Trophoblast cell (in vitro differentiated cells and primary cell): Measurements from ENCODE around the gene EIF4EBP2.

Source experiments
- DNase-seq, 2 donors: peaks; one replicate each; pipeline ENCODE4 v3.0.0-alpha.2; 2016
- H2AFZ ChIP-seq: 2 replicates; pipeline ENCODE4 v1.6.1; 2013; ENCODE audit warnings: low read length, moderate library complexity, mild to moderate bottlenecking; ENCODE audit not compliant: insufficient read depth, poor library complexity
- H2AK5ac ChIP-seq: 2 replicates; pipeline ENCODE4 v1.6.1; 2013; ENCODE audit warnings: mild to moderate bottlenecking, low read length
- H2BK120ac ChIP-seq: 2 replicates; pipeline ENCODE4 v1.6.1; 2013; ENCODE audit warnings: low read length, mild to moderate bottlenecking, moderate library complexity; ENCODE audit not compliant: insufficient read depth, poor library complexity
- H2BK12ac ChIP-seq: 2 replicates; pipeline ENCODE4 v1.6.1; 2013; ENCODE audit warnings: mild to moderate bottlenecking, low read length, moderate library complexity
- H2BK5ac ChIP-seq: 2 replicates; pipeline ENCODE4 v1.6.1; 2013; ENCODE audit warnings: low read length, low read depth, moderate library complexity, mild to moderate bottlenecking; ENCODE audit not compliant: poor library complexity
- H3K14ac ChIP-seq: 2 replicates; pipeline ENCODE4 v1.6.1; 2013; ENCODE audit warnings: mild to moderate bottlenecking, low read length
- H3K18ac ChIP-seq: 2 replicates; pipeline ENCODE4 v1.6.1; 2013; ENCODE audit warnings: mild to moderate bottlenecking, low read length
- H3K23ac ChIP-seq: 2 replicates; pipeline ENCODE4 v1.6.1; 2013; ENCODE audit warnings: low read length
- H3K27ac ChIP-seq: 2 replicates; pipeline ENCODE4 v1.5.1; 2013; ENCODE audit warnings: low read depth, mild to moderate bottlenecking, inconsistent platforms, low read length, moderate library complexity
- H3K27me3 ChIP-seq: 2 replicates; pipeline ENCODE4 v1.6.1; 2013; ENCODE audit warnings: inconsistent platforms, mild to moderate bottlenecking, low read length, moderate library complexity; ENCODE audit not compliant: insufficient read depth
- H3K36me3 ChIP-seq, 2 experiments: 1 replicate in 1 of 2; 2 replicates in 1 of 2; pipeline ENCODE4 v1.6.1; 2013; ENCODE audit warnings: low read length in 2 of 2, mild to moderate bottlenecking in 2 of 2, moderate library complexity in 1 of 2; ENCODE audit not compliant: insufficient read depth in 2 of 2, control insufficient read depth in 1 of 2
- H3K4ac ChIP-seq: 2 replicates; pipeline ENCODE4 v1.6.1; 2013; ENCODE audit warnings: low read depth, mild to moderate bottlenecking, low read length, moderate library complexity
- H3K4me1 ChIP-seq, 2 experiments: 1 replicate in 1 of 2; 2 replicates in 1 of 2; pipeline ENCODE4 v1.6.1; 2013; ENCODE audit warnings: low read length in 2 of 2, mild to moderate bottlenecking in 2 of 2, moderate library complexity in 1 of 2; ENCODE audit not compliant: insufficient read depth in 2 of 2, control insufficient read depth in 1 of 2
- H3K4me2 ChIP-seq: 2 replicates; pipeline ENCODE4 v1.6.1; 2013; ENCODE audit warnings: inconsistent platforms, mild to moderate bottlenecking, low read length, moderate library complexity
- H3K4me3 ChIP-seq: 2 replicates; pipeline ENCODE4 v1.5.1; 2013; ENCODE audit warnings: mild to moderate bottlenecking, low read depth, low read length, inconsistent platforms
- H3K79me1 ChIP-seq: one replicate; pipeline ENCODE4 v1.6.1; 2013; ENCODE audit warnings: low read length
- H3K79me2 ChIP-seq: 2 replicates; pipeline ENCODE4 v1.6.1; 2013; ENCODE audit warnings: low read length, mild to moderate bottlenecking; ENCODE audit not compliant: control insufficient read depth, insufficient read depth, poor library complexity
- H3K9ac ChIP-seq: 2 replicates; pipeline ENCODE4 v1.6.1; 2013; ENCODE audit warnings: mild to moderate bottlenecking, low read length
- H3K9me3 ChIP-seq: 2 replicates; pipeline ENCODE4 v1.6.1; 2013; ENCODE audit warnings: low read depth, mild to moderate bottlenecking, control low read depth, inconsistent platforms, low read length; ENCODE audit not compliant: insufficient read depth
- H4K12ac ChIP-seq: 2 replicates; pipeline ENCODE4 v1.6.1; 2013; ENCODE audit warnings: low read depth, mild to moderate bottlenecking, low read length, moderate library complexity
- H4K8ac ChIP-seq: 2 replicates; pipeline ENCODE4 v1.6.1; 2013; ENCODE audit warnings: low read depth, mild to moderate bottlenecking, low read length, moderate library complexity
- H4K91ac ChIP-seq: one replicate; pipeline ENCODE4 v1.6.1; 2013; ENCODE audit warnings: low read depth, mild to moderate bottlenecking, low read length, moderate library complexity
- WGBS: extraction: QIAGEN DNeasy Blood & Tissue Kit; methylation state at CpG from one replicate; pipeline ENCODE4 v1.1.7; 2013; ENCODE audit warnings: missing lambda C conversion rate; ENCODE audit not compliant: insufficient read length, insufficient coverage; ENCODE audit errors: extremely low coverage; 5-methylcytosine and 5-hydroxymethylcytosine counted together

Gene EIF4EBP2

DNA sequence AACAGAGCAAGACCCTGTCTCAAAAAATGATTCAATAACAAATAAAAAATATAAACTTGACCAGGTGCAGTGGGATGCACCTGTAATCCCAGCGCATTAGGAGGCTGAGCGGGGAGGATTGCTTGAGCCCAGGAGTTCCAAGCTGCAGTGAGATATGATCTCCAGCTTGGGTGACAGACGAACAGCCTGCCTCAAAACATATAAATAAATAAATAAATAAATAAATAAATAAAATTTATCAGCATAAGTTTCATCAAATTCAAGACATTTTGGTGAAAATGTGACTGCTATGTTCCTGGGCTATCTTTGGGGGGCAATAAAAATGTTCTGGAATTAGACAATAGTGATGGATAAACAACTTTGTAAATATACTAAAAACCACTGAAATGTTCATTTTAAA lies 4.8 kb upstream of the EIF4EBP2 start:
- Histone ChIP-seq H3K14ac (no peak overlapping the region), H3K79me1 (peaks cover 2% of the 10 kb centered on the region), H2AFZ (no peak overlapping the region), H3K4ac (no peak overlapping the region), H4K8ac (no peak overlapping the region), H2AK5ac (no peak overlapping the region), H3K9ac (no peak overlapping the region), H3K36me3 (no peaks in the 10 kb centered on the region), H2BK5ac (no peak overlapping the region), H3K4me3 (no peak overlapping the region), H2BK12ac (no peak overlapping the region), H3K18ac (no peak overlapping the region), H3K27me3 (no peaks in the 10 kb centered on the region), H3K4me2 (no peak overlapping the region), H3K9me3 (no peaks in the 10 kb centered on the region), H2BK120ac (no peak overlapping the region), H4K91ac (no peak overlapping the region), H3K23ac (no peak overlapping the region), H3K4me1 (no peaks in the 10 kb centered on the region), H3K79me2 (peaks cover 2% of the 10 kb centered on the region), H4K12ac (no peak overlapping the region), H3K27ac (no peak overlapping the region)
- no CpG with 5 or more reads among the region's 3 CpGs for WGBS
- DNase-seq: no peak

DNA sequence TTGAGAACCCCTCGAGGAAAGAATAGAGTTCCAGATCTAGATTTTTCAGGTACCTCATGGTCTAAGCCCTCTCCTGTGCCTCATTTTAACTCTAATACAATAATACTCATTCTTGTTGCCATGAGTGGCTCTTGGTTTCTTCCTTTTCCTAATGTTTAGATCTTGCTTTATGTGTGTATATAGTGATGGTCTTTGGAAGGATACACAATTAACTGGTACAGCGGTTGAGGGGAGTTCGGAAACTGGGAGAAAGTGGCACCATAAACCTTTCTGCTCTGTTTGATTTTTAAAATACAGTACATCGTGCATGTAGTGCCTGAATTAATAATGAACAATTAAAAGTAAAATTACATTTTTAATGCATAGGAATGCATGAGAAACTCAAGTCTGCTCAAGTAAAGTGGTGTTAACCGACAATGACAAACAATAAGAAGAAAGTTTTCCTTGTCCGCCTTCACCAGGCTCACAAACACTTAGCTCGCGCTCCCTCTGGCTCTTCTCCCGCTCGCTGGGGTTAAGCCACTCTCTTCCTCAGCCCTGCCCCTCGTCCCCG lies 386 bp upstream of the EIF4EBP2 start:
- Histone ChIP-seq H3K4ac (no peak overlapping the region), H2AFZ (no peak overlapping the region), H4K91ac (no peak overlapping the region), H3K18ac (no peak overlapping the region), H3K4me3 (no peak overlapping the region), H4K8ac (no peak overlapping the region), H2BK12ac (no peak overlapping the region), H4K12ac (no peak overlapping the region), H3K4me2 (peak overlapping the region; percentile 49), H3K23ac (no peak overlapping the region), H3K27me3 (no peaks in the 10 kb centered on the region), H3K4me1 (peaks cover 4 to 10% of the 10 kb centered on the region in 2 experiments), H3K9me3 (no peaks in the 10 kb centered on the region), H3K36me3 (peaks cover 0 to 3% of the 10 kb centered on the region in 2 experiments), H3K27ac (no peak overlapping the region), H3K14ac (no peak overlapping the region), H3K9ac (no peak overlapping the region), H2BK5ac (no peak overlapping the region), H3K79me2 (peaks cover 14% of the 10 kb centered on the region), H3K79me1 (peaks cover 7% of the 10 kb centered on the region), H2AK5ac (no peak overlapping the region), H2BK120ac (no peak overlapping the region)
- no peak for DNase-seq
- WGBS: no CpG with 5 or more reads among the region's 12 CpGs

DNA sequence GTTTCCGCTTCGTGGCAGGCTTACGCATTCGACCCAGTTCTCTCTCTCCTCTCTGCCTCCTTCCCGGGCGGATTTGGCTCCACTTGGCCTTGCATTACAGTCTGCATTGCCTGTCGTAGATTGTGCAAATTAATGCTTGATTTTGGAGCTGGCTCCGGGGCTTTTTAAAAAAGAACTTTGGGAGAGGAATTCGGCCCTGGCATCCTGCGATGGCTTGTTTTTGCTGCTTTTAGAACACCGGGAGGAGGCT lies 767 bp downstream of the EIF4EBP2 start:
- H2BK120ac ChIP-seq: peak overlapping the region; percentile 26
- H3K79me2 ChIP-seq: peaks cover 14% of the 10 kb centered on the region
- peak overlapping the region; percentile 94 for H3K14ac ChIP-seq
- no peak overlapping the region for H2BK12ac ChIP-seq
- H4K8ac ChIP-seq: peak overlapping the region; percentile 80
- no peak overlapping the region for H3K27ac ChIP-seq
- H3K36me3 ChIP-seq: peaks cover 0 to 3% of the 10 kb centered on the region in 2 experiments
- peaks cover 4 to 12% of the 10 kb centered on the region in 2 experiments for H3K4me1 ChIP-seq
- WGBS: no CpG with 5 or more reads among the region's 11 CpGs
- H3K4me2 ChIP-seq: peak overlapping the region; percentile 93
- peak overlapping the region; percentile 84 for H3K9ac ChIP-seq
- H4K12ac ChIP-seq: peak overlapping the region; percentile 78
- H3K9me3 ChIP-seq: no peaks in the 10 kb centered on the region
- peaks cover 7% of the 10 kb centered on the region for H3K79me1 ChIP-seq
- H3K4me3 ChIP-seq: peak overlapping the region; percentile 96
- peak overlapping the region; percentile 98 for H3K4ac ChIP-seq
- no peaks in the 10 kb centered on the region for H3K27me3 ChIP-seq
- DNase-seq: peak in 1 of 2 donors; percentile 29
- H2AK5ac ChIP-seq: peak overlapping the region; percentile 27
- H2BK5ac ChIP-seq: peak overlapping the region; percentile 49
- peak overlapping the region; percentile 86 for H4K91ac ChIP-seq
- H3K23ac ChIP-seq: no peak overlapping the region
- peak overlapping the region; percentile 95 for H3K18ac ChIP-seq
- H2AFZ ChIP-seq: peak overlapping the region; percentile 82

- Histone ChIP-seq H4K91ac (no peak overlapping the region), H3K4ac (peak overlapping the region; percentile 98), H3K4me2 (peak overlapping the region; percentile 93), H2BK12ac (no peak overlapping the region), H3K9ac (peak overlapping the region; percentile 84), H2AK5ac (no peak overlapping the region), H4K8ac (no peak overlapping the region), H2AFZ (no peak overlapping the region), H3K9me3 (no peaks in the 10 kb centered on the region), H2BK120ac (no peak overlapping the region), H3K79me1 (peaks cover 7% of the 10 kb centered on the region), H3K4me1 (peaks cover 4 to 12% of the 10 kb centered on the region in 2 experiments), H3K27ac (no peak overlapping the region), H3K23ac (no peak overlapping the region), H2BK5ac (no peak overlapping the region), H3K27me3 (no peaks in the 10 kb centered on the region), H3K79me2 (peaks cover 14% of the 10 kb centered on the region), H4K12ac (no peak overlapping the region), H3K18ac (no peak overlapping the region), H3K36me3 (peaks cover 0 to 3% of the 10 kb centered on the region in 2 experiments), H3K4me3 (peak overlapping the region; percentile 96), H3K14ac (no peak overlapping the region)
- WGBS: no CpG with 5 or more reads among the region's 18 CpGs
- DNase-seq: peak; percentile 60 to 81
These were observed 1.3 kb downstream of the EIF4EBP2 start for GRCh38 chr10:70405037-70405824.
